RWPE1 (cell line): ENCODE results near the gene ACOT11.

Experiments used
- CTCF ChIA-PET: fragments of 350-600 bp; sonication (Branson Sonifier 250); formaldehyde crosslinking; extraction: SDS; loops from one replicate; lab custom pipeline; 2021; lab: Yijun Ruan, JAX
- POLR2A ChIA-PET: fragments of 400-600 bp; formaldehyde crosslinking; extraction: SDS; loops from one replicate; lab custom pipeline; 2020; ENCODE audit warnings: antibody characterized with exemption; ENCODE audit not compliant: low non-redundant PET; lab: Yijun Ruan, JAX
- DNase-seq: peaks from one replicate; pipeline ENCODE4 v3.0.0; 2012; ENCODE audit warnings: low spot score
- H3K27ac ChIP-seq: fragments of 450-650 bp; 2 replicates; pipeline ENCODE4 v1.5.1; 2017
- CTCF ChIP-seq: fragments of 450-650 bp; conservative IDR thresholded peaks from 2 replicates; pipeline ENCODE4 v1.5.1; 2017; ENCODE audit warnings: low read depth, mild to moderate bottlenecking

Gene ACOT11

GRCh38 chr1:54569339-54569738, 21.3 kb downstream of the ACOT11 start:
- no peak for TF ChIP-seq CTCF
- POLR2A ChIA-PET, result no interaction called here
- CTCF ChIA-PET, result interaction anchor here (1.4 kb wide), 1 partner anchor 80 kb away, joined by 4 read pairs; no protein-coding TSS in a partner anchor
- H3K27ac ChIP-seq, result peak overlapping the region; percentile 78
- no peak for DNase-seq

- ChIA-PET POLR2A (no interaction called here), CTCF (no interaction called here)
Observed at GRCh38 chr1:54570161-54570560, 22.1 kb downstream of the ACOT11 start.

GRCh38 chr1:54571326-54571725, 23.3 kb downstream of the ACOT11 start:
- ChIA-PET CTCF (no interaction called here), POLR2A (interaction anchor here (0.5 kb wide), 1 partner anchor 74 kb away, joined by 3 read pairs; no protein-coding TSS in a partner anchor)
- TF ChIP-seq CTCF, result no peak
- H3K27ac ChIP-seq, result peak overlapping the region; percentile 72
- DNase-seq, result no peak

More at GRCh38 chr1:54570161-54570560, 22.1 kb downstream of the ACOT11 start:
- no peak for DNase-seq
- H3K27ac ChIP-seq, result peak overlapping the region; percentile 46
- no peak for TF ChIP-seq CTCF

- H3K27ac ChIP-seq, result peak overlapping the region; percentile 72
- no peak for DNase-seq
- POLR2A ChIA-PET, result interaction anchor here (0.5 kb wide), 1 partner anchor 73 kb away, joined by 3 read pairs; no protein-coding TSS in a partner anchor
- CTCF ChIA-PET, result no interaction called here
- TF ChIP-seq CTCF, result no peak
Observed at GRCh38 chr1:54571803-54572541, 23.9 kb downstream of the ACOT11 start.

GRCh38 chr1:54572542-54572850, 24.5 kb downstream of the ACOT11 start:
- CTCF ChIA-PET, result no interaction called here
- H3K27ac ChIP-seq, result peak overlapping the region; percentile 72
- TF ChIP-seq CTCF, result no peak
- POLR2A ChIA-PET, result no interaction called here
- no peak for DNase-seq

- ChIA-PET CTCF (interaction anchor here (0.5 to 0.8 kb wide), 2 partner anchors 33 to 339 kb away, joined by 3 to 5 read pairs; no protein-coding TSS in a partner anchor), POLR2A (no interaction called here)
- no peak overlapping the region for H3K27ac ChIP-seq
- DNase-seq, result no peak
- TF ChIP-seq CTCF, result no peak
Observed at GRCh38 chr1:54574158-54574778, 26.2 kb downstream of the ACOT11 start.
